ENCODE results near the gene SLC35E3. TPM values are rescaled to one million over a fixed set of nuclear protein-coding genes. Genes with fewer than 3 reads are reported as not detected.

The SLC35E3 gene
- total and polyA plus RNA-seq, 2 experiments from 2014 or later: 5.5 to 13.8 TPM

- Mint-ChIP-seq H3K27me3 (ENCODE audit: insufficient read depth, low read depth, poor library complexity) (peaks cover 2% of the 10 kb centered on the region), H3K27ac (no peak overlapping the region), H3K4me3 (no peak overlapping the region), H3K4me1 (peaks cover 7% of the 10 kb centered on the region), H3K9me3 (no peaks in the 10 kb centered on the region), H3K36me3 (ENCODE audit: low read depth) (no peaks in the 10 kb centered on the region)
- Histone ChIP-seq H3K36me3 (ENCODE audit: insufficient read depth) (no peaks in the 10 kb centered on the region), H2AFZ (no peak overlapping the region), H3K4me1 (ENCODE audit: insufficient read depth) (no peaks in the 10 kb centered on the region), H3K9me2 (ENCODE audit: insufficient read depth) (peaks cover 4% of the 10 kb centered on the region; the same call in 1 of the 2 replicates), H3F3A (replicated peaks; ENCODE audit: low read depth) (no peaks in the 10 kb centered on the region), H3K4me2 (no peak overlapping the region), H3K4me3 (no peak overlapping the region), H3K27me3 (ENCODE audit: insufficient read depth) (no peaks in the 10 kb centered on the region), H3K27ac (ENCODE audit: low read depth) (no peak overlapping the region), H4K20me1 (replicated peaks; ENCODE audit: insufficient read depth) (no peaks in the 10 kb centered on the region), H3K79me2 (replicated peaks; ENCODE audit: insufficient read depth) (no peaks in the 10 kb centered on the region)
- ATAC-seq (no peak), DNase-seq (ENCODE audit: low spot score) (no peak)
- TF ChIP-seq POLR2AphosphoS5 (IDR thresholded peaks at IDR 0.05; ENCODE audit: low read depth): no peak
Measured at GRCh38 chr12:68794653-68795251, 48.8 kb downstream of the SLC35E3 start.

GRCh38 chr12:68796399-68796798, 50.4 kb downstream of the SLC35E3 start:
- Histone ChIP-seq H3K4me3 (no peak overlapping the region), H3K27me3 (ENCODE audit: insufficient read depth) (no peaks in the 10 kb centered on the region), H3K36me3 (ENCODE audit: insufficient read depth) (no peaks in the 10 kb centered on the region), H3F3A (replicated peaks; ENCODE audit: low read depth) (no peaks in the 10 kb centered on the region), H3K4me1 (ENCODE audit: insufficient read depth) (no peaks in the 10 kb centered on the region), H4K20me1 (replicated peaks; ENCODE audit: insufficient read depth) (no peaks in the 10 kb centered on the region), H2AFZ (no peak overlapping the region), H3K9me2 (ENCODE audit: insufficient read depth) (peaks cover 4% of the 10 kb centered on the region; the same call in 1 of the 2 replicates), H3K79me2 (replicated peaks; ENCODE audit: insufficient read depth) (no peaks in the 10 kb centered on the region), H3K27ac (ENCODE audit: low read depth) (no peak overlapping the region), H3K4me2 (no peak overlapping the region)
- Mint-ChIP-seq H3K27ac (no peak overlapping the region), H3K9me3 (no peaks in the 10 kb centered on the region), H3K36me3 (ENCODE audit: low read depth) (no peaks in the 10 kb centered on the region), H3K4me1 (peaks cover 7% of the 10 kb centered on the region), H3K27me3 (ENCODE audit: insufficient read depth, low read depth, poor library complexity) (peaks cover 2% of the 10 kb centered on the region), H3K4me3 (no peak overlapping the region)
- DNase-seq (ENCODE audit: low spot score) (no peak), ATAC-seq (no peak)
- TF ChIP-seq JUNB (IDR thresholded peaks at IDR 0.05; ENCODE audit: unreplicated experiment): no peak
- TF ChIP-seq CREB1 (CRISPR knock-in tag; IDR thresholded peaks at IDR 0.05; ENCODE audit: low read depth): no peak
- no peak for TF ChIP-seq ZNF331 (CRISPR knock-in tag; IDR thresholded peaks at IDR 0.05; ENCODE audit: low read depth)
- TF ChIP-seq REST (IDR thresholded peaks at IDR 0.05; ENCODE audit: unreplicated experiment): no peak
- no peak for TF ChIP-seq EZH2phosphoT487 (IDR thresholded peaks at IDR 0.05; ENCODE audit: unreplicated experiment)
- TF ChIP-seq CTCF (conservative IDR thresholded peaks at IDR 0.05; ENCODE audit: low read depth in 2 of 2): no peak
- TF ChIP-seq STAT1 (IDR thresholded peaks at IDR 0.05; ENCODE audit: unreplicated experiment): no peak
- TF ChIP-seq EZH2 (IDR thresholded peaks at IDR 0.05; ENCODE audit: low read depth, unreplicated experiment): no peak
- TF ChIP-seq ZNF462 (CRISPR knock-in tag; IDR thresholded peaks at IDR 0.05): no peak

Data from GM23338 (cell line).